Measurements from ENCODE around the gene KSR1.
"Not testable (repeated sequence)": the region's sequence is repeated elsewhere in the genome, so short reads cannot be mapped to it uniquely, and the experiment has no call there.

The KSR1 gene

GRCh38 chr17:27427166-27427862 lies 28.9 kb upstream of the KSR1 start:
- not testable (repeated sequence) for DNase-seq

GRCh38 chr17:27428781-27429505 lies 27.3 kb upstream of the KSR1 start:
- DNase-seq, result no peak

GRCh38 chr17:27429666-27430382 lies 26.4 kb upstream of the KSR1 start:
- no peak for DNase-seq

GRCh38 chr17:27430383-27430840 lies 25.8 kb upstream of the KSR1 start:
- no peak for DNase-seq

GRCh38 chr17:27430882-27431491 lies 25.3 kb upstream of the KSR1 start:
- DNase-seq, result peak; percentile 43

GRCh38 chr17:27433521-27433920 lies 22.7 kb upstream of the KSR1 start:
- DNase-seq, result no peak

- not testable (repeated sequence) for DNase-seq
Observed at GRCh38 chr17:27435431-27436070, 20.7 kb upstream of the KSR1 start.

- DNase-seq, result no peak
Observed at GRCh38 chr17:27438348-27438998, 17.8 kb upstream of the KSR1 start.

GRCh38 chr17:27439342-27439741 lies 16.9 kb upstream of the KSR1 start:
- DNase-seq, result no peak

- no peak for DNase-seq
Observed at GRCh38 chr17:27442702-27443101, 13.5 kb upstream of the KSR1 start.

- no peak for DNase-seq
Observed at GRCh38 chr17:27443491-27443890, 12.8 kb upstream of the KSR1 start.

GRCh38 chr17:27445971-27446370 lies 10.3 kb upstream of the KSR1 start:
- no peak for DNase-seq

- DNase-seq, result peak; percentile 87
Observed at GRCh38 chr17:27446569-27447301, 9.5 kb upstream of the KSR1 start.

- not testable (repeated sequence) for DNase-seq
Observed at GRCh38 chr17:27448534-27448933, 7.7 kb upstream of the KSR1 start.

GRCh38 chr17:27449541-27449940 lies 6.7 kb upstream of the KSR1 start:
- DNase-seq, result peak; percentile 58

GRCh38 chr17:27449988-27450387 lies 6.3 kb upstream of the KSR1 start:
- no peak for DNase-seq

- no peak for DNase-seq
Observed at GRCh38 chr17:27450416-27450815, 5.8 kb upstream of the KSR1 start.

- DNase-seq, result no peak
Observed at GRCh38 chr17:27451906-27452305, 4.3 kb upstream of the KSR1 start.

- no peak for DNase-seq
Observed at GRCh38 chr17:27452828-27453227, 3.4 kb upstream of the KSR1 start.

- no peak for DNase-seq
Observed at GRCh38 chr17:27453471-27453870, 2.8 kb upstream of the KSR1 start.

- DNase-seq, result no peak
Observed at GRCh38 chr17:27454089-27454488, 2.2 kb upstream of the KSR1 start.

All from hematopoietic multipotent progenitor cell treated with erythropoietin and hydrocortisone succinate and interleukin-3 and kit ligand, for 8 days (in vitro differentiated cells).